Endothelial cell of umbilical vein (primary cell): ENCODE results near the gene ZCWPW1. TPM values are rescaled to one million over a fixed set of nuclear protein-coding genes. Genes with fewer than 3 reads are reported as not detected.

Experiments
- BruUV-seq: library from RNA; stranded (reverse); fragments of 400-500 nt; replicated peaks from 2 replicates; lab custom pipeline; 2021; lab: Mats Ljungman, UMichigan
- CTCF ChIA-PET: fragments of 300-600, 350-600 bp; sonication (Branson Sonifier 250); formaldehyde crosslinking; loops from one replicate; lab custom pipeline; 2021; ENCODE audit warnings: antibody characterized with exemption, inconsistent platforms; lab: Charles Lee
- POLR2A ChIA-PET: fragments of 300-600, 350-600 bp; sonication (Branson Sonifier 250); formaldehyde crosslinking; loops from one replicate; lab custom pipeline; 2021; ENCODE audit warnings: antibody characterized with exemption, inconsistent platforms; lab: Charles Lee
- DNase-seq: peaks from one replicate; pipeline ENCODE4 v3.0.0-alpha.2; 2011; ENCODE audit warnings: low read depth, low spot score
- FAIRE-seq: peaks from 2 replicates; lab custom pipeline; 2011; peaks lifted over from hg19 to GRCh38; lab: Jason Lieb, UNC
- H2AFZ ChIP-seq: 2 replicates; pipeline ENCODE4 v1.6.0; 2012; ENCODE audit warnings: low read depth, low read length, control low read depth, inconsistent platforms
- H3K27ac ChIP-seq: 2 replicates; pipeline ENCODE4 v1.5.1; 2011; ENCODE audit warnings: low read depth, mild to moderate bottlenecking, control low read depth, low read length, moderate library complexity; ENCODE audit not compliant: insufficient read depth
- H3K27me3 ChIP-seq, 2 experiments: 2 replicates each; pipeline versions ENCODE4 v1.6.0 to v1.6.1; 2011; ENCODE audit warnings: low read length in 2 of 2, mixed read lengths in 1 of 2; ENCODE audit not compliant: control insufficient read depth in 2 of 2, insufficient read depth in 2 of 2
- H3K36me3 ChIP-seq, 2 experiments: 2 replicates in 1 of 2; 3 replicates in 1 of 2; pipeline ENCODE4 v1.5.1; 2011; ENCODE audit warnings: low read length in 2 of 2, mild to moderate bottlenecking in 1 of 2, moderate library complexity in 1 of 2; ENCODE audit not compliant: control insufficient read depth in 2 of 2, insufficient read depth in 2 of 2; ENCODE audit errors: extremely low read depth in 1 of 2
- H3K4me1 ChIP-seq: 3 replicates; pipeline ENCODE4 v1.5.1; 2011; ENCODE audit warnings: mild to moderate bottlenecking, low read length; ENCODE audit not compliant: control insufficient read depth, insufficient read depth; ENCODE audit errors: extremely low read depth
- H3K4me2 ChIP-seq: 2 replicates; pipeline ENCODE4 v1.6.1; 2011; ENCODE audit warnings: low read length, control low read depth, mixed read lengths; ENCODE audit not compliant: insufficient read depth
- H3K4me3 ChIP-seq, 3 experiments: fragments of 200-600 bp in 1 of 3; sonication (generic), shearing (Covaris generic) in 1 of 3; replicated peaks in 1 of 3; 2 replicates each; pipeline ENCODE4 v1.5.1; 2011 to 2016; ENCODE audit warnings: control low read depth in 3 of 3, low read length in 3 of 3, mild to moderate bottlenecking in 2 of 3, inconsistent platforms in 1 of 3, low read depth in 1 of 3, moderate library complexity in 1 of 3; ENCODE audit not compliant: insufficient read depth in 1 of 3
- H3K79me2 ChIP-seq: 2 replicates; pipeline ENCODE4 v1.6.0; 2012; ENCODE audit warnings: low read length, inconsistent platforms; ENCODE audit not compliant: control insufficient read depth, insufficient read depth
- H3K9ac ChIP-seq: replicated peaks from 2 replicates; pipeline ENCODE3; 2011; ENCODE audit warnings: low read length, control low read depth; ENCODE audit not compliant: insufficient read depth; ENCODE audit errors: extremely low read depth
- H3K9me1 ChIP-seq: replicated peaks from 3 replicates; pipeline ENCODE4 v1.6.0; 2011; ENCODE audit warnings: mild to moderate bottlenecking, low read length; ENCODE audit not compliant: control insufficient read depth, insufficient read depth; ENCODE audit errors: extremely low read depth
- H3K9me3 ChIP-seq: replicated peaks from 2 replicates; pipeline ENCODE4 v1.5.1; 2012; ENCODE audit warnings: low read length, inconsistent platforms; ENCODE audit not compliant: control insufficient read depth, insufficient read depth
- H4K20me1 ChIP-seq: replicated peaks from 2 replicates; pipeline ENCODE3; 2011; ENCODE audit warnings: mild to moderate bottlenecking, low read length; ENCODE audit not compliant: control insufficient read depth, insufficient read depth; ENCODE audit errors: extremely low read depth
- EZH2 ChIP-seq: IDR thresholded peaks from 2 replicates; pipeline ENCODE4 v1.6.1; 2012; ENCODE audit warnings: borderline replicate concordance, low read depth, mild to moderate bottlenecking, moderate library complexity, low read length, inconsistent platforms; ENCODE audit not compliant: severe bottlenecking
- FOS ChIP-seq: IDR thresholded peaks from 2 replicates; pipeline ENCODE4 v1.6.1; 2011; ENCODE audit warnings: mild to moderate bottlenecking, low read length, moderate library complexity, borderline replicate concordance; ENCODE audit not compliant: insufficient read depth
- GATA2 ChIP-seq: IDR thresholded peaks from 2 replicates; pipeline ENCODE4 v1.7.0; 2011; ENCODE audit warnings: low read depth, mild to moderate bottlenecking, moderate library complexity, mixed read lengths, low read length; ENCODE audit not compliant: insufficient read length, insufficient read depth
- JUN ChIP-seq: IDR thresholded peaks from 2 replicates; pipeline ENCODE4 v1.6.1; 2011; ENCODE audit warnings: borderline replicate concordance, low read depth; ENCODE audit not compliant: insufficient read length, insufficient read depth
- MYC ChIP-seq: IDR thresholded peaks from one replicate; pipeline ENCODE4 v1.6.1; 2011; ENCODE audit warnings: mild to moderate bottlenecking, low read depth, low read length
- POLR2A ChIP-seq: IDR thresholded peaks from 2 replicates; pipeline ENCODE4 v1.6.1; 2012; ENCODE audit warnings: low read depth, mild to moderate bottlenecking, control low read depth, low read length
- POLR2AphosphoS5 ChIP-seq: IDR thresholded peaks from 2 replicates; pipeline ENCODE4 v1.6.1; 2012; ENCODE audit warnings: low read depth, mild to moderate bottlenecking, control low read depth, low read length, moderate library complexity; ENCODE audit not compliant: insufficient read depth
- dilution Hi-C: fragments of 300-500 bp; cut with MboI; formaldehyde crosslinking; loops from one replicate; pipeline ENCODE4 v1.15.0; 2019; ENCODE audit warnings: low sequenced_read_pairs; ENCODE audit not compliant: extremely low pct_ligation_motif_present
- intact Hi-C: fragments of 100-400 bp; cut with micrococcal nuclease; formaldehyde crosslinking; loops from one replicate; pipeline ENCODE4 v1.10.0; 2022
- polyA plus RNA-seq, 4 experiments: library from polyadenylated mRNA; depleted of rRNA in 3 of 4; stranded (reverse) in 3 of 4; unstranded in 1 of 4; fragments of >200 nt; gene quantifications; 2 replicates each; pipeline versions ENCODE4 v1.2.1 to v1.2.3, GENCODE V29; 2011 to 2012; ENCODE audit warnings: missing spikeins in 1 of 4
- total RNA-seq: library from RNA; stranded (reverse); gene quantifications from 2 replicates; pipeline ENCODE4 v1.2.3, GENCODE V29; 2021
- TF ChIP-seq, protein P1 (sequence below), 2 donors: IDR thresholded peaks; 1 replicate in 1 of 2; 2 replicates in 1 of 2; pipeline ENCODE4 v1.5.1; 2011; ENCODE audit warnings: low read length in 2 of 2, mild to moderate bottlenecking in 2 of 2, moderate library complexity in 2 of 2, control low read depth in 1 of 2, inconsistent platforms in 1 of 2, low read depth in 1 of 2; ENCODE audit not compliant: insufficient read depth in 1 of 2; ENCODE audit errors: extremely low read depth in 1 of 2
- TF ChIP-seq, protein P2 (sequence below): IDR thresholded peaks from 2 replicates; pipeline ENCODE4 v1.6.1; 2011; ENCODE audit not compliant: insufficient read depth, insufficient read length

ZCWPW1 gene
- total and polyA plus RNA-seq, 2 donors (not counting 3 experiments of a cell fraction or from before 2014, with no cell fraction given), result 0.31 to 0.32 TPM

DNA sequence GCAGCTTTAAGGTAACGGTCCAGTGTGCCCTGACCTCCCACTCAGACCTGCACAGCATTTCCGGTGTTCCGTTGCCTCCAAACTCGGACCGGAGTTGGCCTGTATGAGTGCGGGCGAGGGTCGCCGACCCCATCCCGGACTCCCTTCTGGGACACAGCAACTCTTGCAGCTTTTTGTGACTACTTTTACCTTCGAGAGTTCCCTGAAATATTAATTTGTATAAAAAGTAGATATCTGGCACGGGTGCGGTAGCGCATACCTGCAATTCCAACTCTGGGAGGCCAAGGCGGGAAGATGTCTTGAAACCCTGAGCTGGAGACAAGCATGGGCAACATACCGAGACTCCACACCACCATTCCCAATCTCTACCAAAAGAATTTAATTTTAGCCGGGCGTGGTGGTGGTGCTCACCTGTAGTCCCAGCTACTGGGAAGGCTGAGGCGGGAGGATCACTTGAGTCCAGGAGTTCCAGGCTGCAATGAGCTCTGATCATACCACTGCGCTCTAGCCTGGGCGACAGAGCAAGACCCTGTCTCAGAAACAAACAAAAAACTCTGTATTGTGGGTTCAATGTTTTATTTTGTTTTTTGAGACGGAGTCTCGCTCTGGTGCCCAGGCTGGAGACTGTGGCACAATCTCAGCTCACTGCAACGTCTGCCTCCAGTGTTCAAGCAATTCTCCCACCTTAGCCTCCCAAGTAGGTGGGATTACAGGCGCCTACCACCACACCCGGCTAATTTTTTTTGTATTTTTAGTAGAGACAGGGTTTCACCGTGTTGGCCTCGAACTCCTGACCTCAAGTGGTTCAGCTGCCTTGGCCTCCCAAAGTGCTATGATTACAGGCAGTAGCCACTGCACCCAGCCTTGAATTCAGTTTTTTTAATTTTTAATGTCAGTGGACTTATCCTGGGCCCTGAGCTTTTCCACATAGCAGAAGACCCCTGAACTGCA, 8.9 kb upstream of the ZCWPW1 start:
- CTCF ChIA-PET, result interaction anchor here (0.7 to 2.2 kb wide), 6 partner anchors 7 to 28 kb away, joined by 3 to 9 read pairs (median 5); partner anchors contain the start of genes MEPCE and ZCWPW1
- POLR2A ChIA-PET, result interaction anchor here (0.6 to 1.7 kb wide), 6 partner anchors 7 to 390 kb away, joined by 3 to 9 read pairs (median 6); partner anchors contain the start of genes EPHB4 and ZCWPW1
- H3K36me3 ChIP-seq, result peaks cover 5 to 14% of the 10 kb centered on the region in 2 experiments
- TF ChIP-seq, protein P1, sequence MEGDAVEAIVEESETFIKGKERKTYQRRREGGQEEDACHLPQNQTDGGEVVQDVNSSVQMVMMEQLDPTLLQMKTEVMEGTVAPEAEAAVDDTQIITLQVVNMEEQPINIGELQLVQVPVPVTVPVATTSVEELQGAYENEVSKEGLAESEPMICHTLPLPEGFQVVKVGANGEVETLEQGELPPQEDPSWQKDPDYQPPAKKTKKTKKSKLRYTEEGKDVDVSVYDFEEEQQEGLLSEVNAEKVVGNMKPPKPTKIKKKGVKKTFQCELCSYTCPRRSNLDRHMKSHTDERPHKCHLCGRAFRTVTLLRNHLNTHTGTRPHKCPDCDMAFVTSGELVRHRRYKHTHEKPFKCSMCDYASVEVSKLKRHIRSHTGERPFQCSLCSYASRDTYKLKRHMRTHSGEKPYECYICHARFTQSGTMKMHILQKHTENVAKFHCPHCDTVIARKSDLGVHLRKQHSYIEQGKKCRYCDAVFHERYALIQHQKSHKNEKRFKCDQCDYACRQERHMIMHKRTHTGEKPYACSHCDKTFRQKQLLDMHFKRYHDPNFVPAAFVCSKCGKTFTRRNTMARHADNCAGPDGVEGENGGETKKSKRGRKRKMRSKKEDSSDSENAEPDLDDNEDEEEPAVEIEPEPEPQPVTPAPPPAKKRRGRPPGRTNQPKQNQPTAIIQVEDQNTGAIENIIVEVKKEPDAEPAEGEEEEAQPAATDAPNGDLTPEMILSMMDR (IDR thresholded peaks at IDR 0.05; ENCODE audit: extremely low read depth in 1 of 2, insufficient read depth in 1 of 2, low read depth in 1 of 2, low read length in 2 of 2), result no peak
- TF ChIP-seq GATA2 (no peak), FOS (no peak), POLR2AphosphoS5 (no peak), EZH2 (no peak), POLR2A (no peak), MYC (no peak), JUN (no peak)
- TF ChIP-seq, protein P2, sequence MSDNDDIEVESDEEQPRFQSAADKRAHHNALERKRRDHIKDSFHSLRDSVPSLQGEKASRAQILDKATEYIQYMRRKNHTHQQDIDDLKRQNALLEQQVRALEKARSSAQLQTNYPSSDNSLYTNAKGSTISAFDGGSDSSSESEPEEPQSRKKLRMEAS, result no peak
- no peak overlapping the region for H3K4me3 ChIP-seq
- no peak for DNase-seq
- peaks cover 24% of the 10 kb centered on the region for H3K79me2 ChIP-seq
- no peak overlapping the region for H3K27ac ChIP-seq
- H3K9me1 ChIP-seq, result no peaks in the 10 kb centered on the region
- H3K4me2 ChIP-seq, result no peak overlapping the region
- H4K20me1 ChIP-seq, result no peaks in the 10 kb centered on the region
- H3K9ac ChIP-seq, result no peak overlapping the region
- no peaks in the 10 kb centered on the region for H3K9me3 ChIP-seq
- dilution Hi-C loops, result no loop called here
- no peak for FAIRE-seq
- peaks cover 15% of the 10 kb centered on the region for H3K4me1 ChIP-seq
- H3K27me3 ChIP-seq, result no peaks in the 10 kb centered on the region
- no peak overlapping the region for H2AFZ ChIP-seq
- no TSS peak for BruUV-seq
- intact Hi-C loops, result loop anchor here (2.0 kb wide), 1 partner anchor 13 kb away; no protein-coding TSS in a partner anchor
